ENCODE data around the gene DUSP28. TPM values are rescaled to one million over a fixed set of nuclear protein-coding genes. Genes with fewer than 3 reads are reported as not detected.
"Not testable (repeated sequence)": the region's sequence is repeated elsewhere in the genome, so short reads cannot be mapped to it uniquely, and the experiment has no call there.

DUSP28 gene
- polyA plus RNA-seq, 4 donors: 5.2 to 8.6 (median 6.9) TPM

DNA sequence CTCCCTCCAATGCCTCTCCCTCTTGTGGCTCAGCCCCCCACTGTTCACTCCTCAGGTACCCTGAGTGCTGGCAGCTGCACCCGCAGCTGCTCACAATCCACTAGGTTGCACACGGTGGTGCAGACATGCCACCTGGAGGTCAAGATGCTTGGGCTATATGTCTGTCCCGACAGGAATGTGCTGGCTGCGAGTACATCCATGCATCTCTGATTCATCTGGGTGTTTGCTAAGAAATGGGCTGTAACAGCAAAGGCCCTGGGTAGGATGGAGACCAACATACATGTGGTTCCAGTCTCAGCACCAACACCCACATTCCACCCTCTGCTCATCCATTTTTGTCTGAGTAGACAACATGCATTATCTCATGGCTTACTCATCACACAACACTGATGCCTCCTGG lies 33.6 kb upstream of the DUSP28 start:
- DNase-seq (ENCODE audit: low read depth in 4 of 4, low spot score in 3 of 4): no peak

DNA sequence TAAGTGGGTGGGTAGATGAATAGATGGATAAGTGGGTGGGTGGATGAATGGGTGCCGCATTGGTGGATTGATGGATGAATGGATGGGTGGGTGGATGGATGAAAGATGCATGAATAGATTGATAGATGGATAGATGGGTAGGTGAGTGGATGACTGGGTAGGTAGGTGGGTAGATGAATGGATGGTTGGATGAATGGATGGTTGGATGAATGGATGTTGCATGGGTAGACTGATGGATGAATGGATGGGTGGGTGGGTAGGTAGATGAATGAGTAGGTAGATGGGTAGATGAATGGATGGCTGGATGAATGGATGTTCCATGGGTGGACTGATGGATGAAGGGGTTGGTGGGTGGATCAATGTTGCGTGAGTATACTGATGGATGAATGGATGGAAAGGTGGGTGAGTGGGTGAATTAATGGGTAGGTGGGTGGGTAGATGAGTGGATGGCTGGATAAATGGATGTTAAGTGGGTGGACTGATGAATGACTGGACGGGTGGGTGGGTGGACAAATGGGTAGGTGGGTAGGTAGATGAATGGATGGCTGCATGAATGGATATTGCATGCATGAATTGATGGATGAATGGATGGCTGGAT lies 32.9 kb upstream of the DUSP28 start:
- no peak for DNase-seq (ENCODE audit: low read depth in 4 of 4, low spot score in 3 of 4)

DNA sequence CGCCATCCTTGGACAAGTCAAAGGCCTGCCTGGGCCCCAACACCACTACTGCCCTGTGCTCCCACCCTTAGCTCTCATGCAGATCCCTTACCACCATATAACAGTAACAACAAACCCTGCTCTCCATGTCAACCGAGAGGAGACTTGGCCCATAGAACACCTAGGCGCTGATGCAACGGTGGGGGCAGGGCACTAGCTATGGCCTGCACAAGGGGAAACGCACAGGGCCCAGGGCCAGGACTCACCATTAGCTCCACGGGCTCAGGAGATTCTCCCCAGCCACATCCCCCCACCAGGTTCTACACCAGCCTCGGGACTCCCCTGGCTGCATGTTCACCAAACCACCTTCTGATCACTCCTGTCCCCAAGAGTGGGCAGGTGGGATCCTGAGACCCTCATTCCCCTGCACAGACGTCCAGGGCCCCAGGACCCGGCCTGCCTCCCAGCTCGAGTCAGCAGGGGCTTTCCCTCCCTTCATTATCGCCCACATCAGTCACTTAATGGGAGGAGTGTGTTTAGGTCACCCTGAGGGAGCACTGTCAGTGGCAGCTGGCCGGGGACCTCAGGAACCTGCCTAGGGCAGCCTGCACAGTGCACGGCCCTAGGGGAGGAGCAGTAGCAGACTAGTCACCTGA lies 31.6 kb upstream of the DUSP28 start:
- DNase-seq (ENCODE audit: low read depth in 4 of 4, low spot score in 3 of 4): no peak

DNA sequence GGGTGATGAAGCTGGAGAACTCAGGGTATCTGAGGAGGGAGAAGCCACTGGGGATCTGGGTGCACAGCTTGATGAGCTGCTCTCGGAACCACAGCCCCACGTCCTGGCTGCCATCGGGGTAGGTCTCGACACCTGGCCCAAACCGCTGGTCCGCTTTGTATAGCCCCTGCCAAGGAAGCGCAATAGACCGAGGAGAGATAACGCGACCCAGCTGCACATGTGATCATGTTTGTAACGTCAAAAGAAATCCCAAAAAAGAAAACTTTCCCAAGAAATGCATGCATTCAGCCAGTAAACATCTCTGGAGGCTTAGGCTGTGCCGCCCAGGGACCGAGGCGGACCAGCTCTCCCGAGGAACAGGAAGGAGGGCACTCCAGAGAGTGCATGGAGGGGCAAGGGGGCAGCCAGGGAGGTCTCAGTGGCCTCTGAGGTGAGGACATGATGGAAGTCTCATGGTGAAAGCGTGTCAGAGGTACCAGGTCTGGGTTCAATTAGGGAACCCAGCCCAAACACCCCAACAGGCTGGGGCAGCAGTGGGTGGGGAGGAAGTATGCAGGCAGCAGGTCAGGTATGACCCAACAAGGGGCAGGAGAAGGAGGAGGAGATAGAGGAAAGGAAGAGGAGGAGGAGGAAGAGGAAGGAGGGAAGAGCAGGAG lies 30.7 kb upstream of the DUSP28 start:
- no peak for DNase-seq (ENCODE audit: low read depth in 4 of 4, low spot score in 3 of 4)

DNA sequence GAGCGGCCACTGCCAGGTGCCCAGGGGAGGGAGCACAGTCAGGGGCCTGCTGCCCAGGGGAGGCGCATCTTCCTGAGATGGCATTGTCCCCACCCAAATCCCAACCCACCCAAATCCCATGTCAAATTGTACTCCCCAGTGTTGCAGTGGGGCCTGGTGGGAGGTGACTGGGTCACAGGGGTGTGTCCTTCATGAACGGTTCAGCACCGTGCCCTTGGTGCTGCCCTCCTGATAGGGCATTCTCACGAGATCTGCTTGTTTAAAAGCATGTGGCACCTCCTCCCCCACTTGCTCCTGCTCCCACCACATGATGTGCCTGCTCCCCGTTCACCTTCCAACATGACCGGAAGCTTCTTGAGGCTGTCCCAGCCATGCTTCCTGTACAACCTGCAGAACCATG lies 30.0 kb upstream of the DUSP28 start:
- DNase-seq (ENCODE audit: low read depth in 4 of 4, low spot score in 3 of 4): no peak

DNA sequence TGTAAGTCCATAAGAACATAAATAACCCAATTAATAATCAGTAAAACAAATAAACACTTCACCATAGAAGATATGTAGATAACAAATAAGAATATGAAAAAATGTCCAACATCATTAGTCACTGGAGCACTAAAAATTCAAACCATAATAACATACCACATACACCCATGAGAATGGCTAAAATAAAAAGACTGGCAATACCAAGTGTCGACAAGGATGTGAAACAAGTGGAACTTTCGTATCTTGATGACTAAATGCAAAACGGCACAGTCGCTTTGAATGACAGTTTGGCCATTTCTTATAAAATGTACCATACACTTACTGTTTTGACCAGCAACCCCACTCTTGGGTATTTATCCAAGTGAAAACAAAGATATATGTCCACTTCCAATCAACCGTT lies 29.1 kb upstream of the DUSP28 start:
- no peak for DNase-seq (ENCODE audit: low read depth in 4 of 4, low spot score in 3 of 4)

DNA sequence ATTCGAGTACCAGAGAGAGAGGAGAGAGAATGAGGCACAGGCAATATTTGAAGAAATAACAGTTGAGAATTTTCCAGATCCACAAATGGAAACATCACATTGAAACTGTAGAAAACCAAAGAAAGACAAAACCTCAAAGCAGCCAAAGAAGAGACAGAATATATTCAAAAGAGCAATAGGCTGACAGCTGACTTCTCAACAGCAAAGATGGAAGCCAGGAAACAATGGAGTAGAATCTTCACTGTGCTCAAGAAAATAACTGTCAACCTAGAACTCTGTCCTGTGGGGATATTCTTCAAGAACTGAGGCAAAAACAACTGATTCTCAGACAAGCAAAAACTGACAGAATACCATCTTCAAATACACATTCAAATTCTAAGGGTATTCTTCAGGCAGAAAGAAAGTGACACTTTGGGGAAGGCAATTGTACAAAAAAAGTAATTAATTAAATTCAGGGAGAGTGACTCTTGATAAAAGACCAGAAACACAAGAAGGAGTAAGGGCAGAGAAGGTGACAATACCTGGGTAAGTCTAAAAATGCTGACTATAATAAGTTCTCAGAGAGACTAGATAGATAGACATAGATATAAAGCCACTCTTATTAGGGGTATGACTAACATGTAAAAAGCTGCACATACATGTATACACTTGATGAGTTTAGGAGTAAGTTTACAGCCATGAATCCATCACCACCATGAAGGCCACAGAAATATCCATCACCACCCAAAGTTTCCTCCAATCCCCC lies 28.0 kb upstream of the DUSP28 start:
- no peak for DNase-seq (ENCODE audit: low read depth in 4 of 4, low spot score in 3 of 4)

DNA sequence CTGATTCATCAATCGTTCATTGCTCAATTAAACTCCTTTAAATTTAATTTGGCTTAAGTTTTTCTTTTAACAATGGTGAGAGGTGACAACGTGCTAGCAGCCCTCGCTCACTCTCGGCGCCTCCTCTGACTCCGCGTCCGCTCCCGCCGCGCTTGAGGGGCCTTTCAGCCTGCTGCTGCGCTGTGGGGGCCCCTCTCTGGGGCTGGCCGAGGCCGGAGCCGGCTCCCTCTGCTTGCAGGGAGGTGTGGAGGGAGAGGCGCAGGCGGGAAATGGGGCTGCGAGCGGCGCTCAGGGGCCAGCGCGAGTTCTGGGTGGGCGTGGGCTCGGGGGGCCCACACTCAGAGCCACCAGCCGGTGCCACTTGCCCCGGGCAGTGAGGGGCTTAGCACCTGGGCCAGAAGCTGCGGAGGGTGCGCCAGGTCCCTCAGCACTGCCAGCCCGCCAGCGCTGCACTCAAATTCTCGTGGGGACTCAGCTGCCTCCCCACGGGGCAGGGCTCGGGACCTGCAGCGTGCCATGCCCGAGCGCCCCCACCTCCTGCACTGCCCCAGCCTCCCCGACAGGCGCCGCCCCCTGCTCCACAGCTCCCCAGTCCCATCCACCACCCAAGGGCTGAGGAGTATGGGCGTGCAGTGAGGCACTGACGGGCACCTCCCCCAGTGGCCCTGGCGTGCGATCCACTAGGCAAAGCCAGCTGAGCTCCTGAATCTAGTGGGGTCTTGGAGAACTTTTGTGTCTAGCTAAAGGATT lies 22.0 kb upstream of the DUSP28 start:
- DNase-seq (ENCODE audit: low read depth in 4 of 4, low spot score in 3 of 4): no peak

DNA sequence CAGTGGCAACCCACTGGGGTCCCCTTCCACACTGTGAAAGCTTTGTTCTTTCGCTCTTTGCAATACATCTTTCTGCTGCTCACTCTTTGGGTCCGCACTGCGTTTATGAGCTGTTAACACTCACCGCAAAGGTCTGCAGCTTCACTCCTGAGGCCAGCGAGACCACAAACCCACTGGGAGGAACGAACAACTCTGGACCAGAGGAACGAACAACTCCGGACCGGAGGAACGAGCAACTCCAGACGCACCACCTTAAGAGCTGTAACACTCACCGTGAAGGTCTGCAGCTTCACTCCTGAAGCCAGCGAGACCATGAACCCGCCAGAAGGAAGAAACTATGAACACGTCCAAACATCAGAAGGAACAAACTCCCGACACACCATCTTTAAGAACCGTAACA lies 21.1 kb upstream of the DUSP28 start:
- DNase-seq (ENCODE audit: low read depth in 4 of 4, low spot score in 3 of 4): not testable (repeated sequence)

DNA sequence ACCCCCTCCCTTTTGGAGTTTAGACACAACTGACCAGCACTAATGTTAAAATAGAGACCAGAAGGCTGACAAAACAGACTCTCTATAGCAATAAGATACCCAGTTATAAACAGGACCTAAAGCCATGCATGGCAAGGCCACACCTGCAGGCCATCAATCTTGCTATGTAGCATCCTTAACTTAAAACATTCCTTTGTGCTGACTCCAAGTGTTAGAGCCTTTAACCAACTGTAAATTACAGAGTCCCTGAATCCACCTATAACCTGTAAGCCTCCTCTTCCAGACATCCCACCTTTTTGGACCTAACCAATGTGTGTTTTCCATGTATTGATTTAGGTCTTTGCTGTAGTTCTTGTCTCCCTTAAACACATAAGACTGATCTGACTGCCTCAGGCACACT lies 20.3 kb upstream of the DUSP28 start:
- no peak for DNase-seq (ENCODE audit: low read depth in 4 of 4, low spot score in 3 of 4)

DNA sequence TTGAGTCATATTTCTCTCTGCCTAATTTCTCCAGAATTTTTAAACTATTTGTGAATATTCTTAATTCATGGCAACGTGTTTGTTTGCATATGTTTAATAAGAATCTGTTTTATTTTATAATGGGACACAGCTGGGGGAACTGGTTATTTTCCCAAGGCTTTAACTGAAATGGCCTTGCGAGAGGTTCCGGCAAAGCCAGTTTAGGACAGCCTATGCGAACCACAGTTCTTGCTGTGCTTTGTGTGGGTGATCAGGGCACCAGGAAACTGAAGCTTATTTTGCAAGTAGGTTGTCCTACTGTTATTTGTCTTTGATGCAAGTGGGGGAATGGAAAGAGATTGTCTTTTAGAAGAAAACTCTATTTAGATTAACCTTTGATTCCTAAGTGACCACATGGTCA lies 8.9 kb upstream of the DUSP28 start:
- DNase-seq (ENCODE audit: low read depth in 4 of 4, low spot score in 3 of 4): no peak

DNA sequence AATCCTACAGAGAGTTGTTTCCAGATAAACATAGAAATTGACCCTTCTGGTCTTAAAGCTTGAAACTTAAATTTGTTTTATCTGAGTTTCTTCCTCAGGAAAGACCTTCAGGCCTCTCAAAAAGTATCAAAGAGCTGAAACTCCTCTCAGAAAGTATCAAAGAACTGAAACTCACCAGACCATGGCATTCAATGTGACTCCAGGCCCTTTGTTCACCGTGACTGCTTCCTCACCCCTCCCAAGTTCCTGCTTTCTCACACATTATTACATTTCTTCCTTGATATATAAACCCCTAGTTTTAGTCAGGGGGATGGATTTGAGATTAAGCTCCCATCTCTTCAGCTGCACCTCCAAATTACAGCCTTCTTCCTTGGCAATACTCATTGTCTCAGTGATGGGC lies 8.3 kb upstream of the DUSP28 start:
- DNase-seq (ENCODE audit: low read depth in 4 of 4, low spot score in 3 of 4): no peak

DNA sequence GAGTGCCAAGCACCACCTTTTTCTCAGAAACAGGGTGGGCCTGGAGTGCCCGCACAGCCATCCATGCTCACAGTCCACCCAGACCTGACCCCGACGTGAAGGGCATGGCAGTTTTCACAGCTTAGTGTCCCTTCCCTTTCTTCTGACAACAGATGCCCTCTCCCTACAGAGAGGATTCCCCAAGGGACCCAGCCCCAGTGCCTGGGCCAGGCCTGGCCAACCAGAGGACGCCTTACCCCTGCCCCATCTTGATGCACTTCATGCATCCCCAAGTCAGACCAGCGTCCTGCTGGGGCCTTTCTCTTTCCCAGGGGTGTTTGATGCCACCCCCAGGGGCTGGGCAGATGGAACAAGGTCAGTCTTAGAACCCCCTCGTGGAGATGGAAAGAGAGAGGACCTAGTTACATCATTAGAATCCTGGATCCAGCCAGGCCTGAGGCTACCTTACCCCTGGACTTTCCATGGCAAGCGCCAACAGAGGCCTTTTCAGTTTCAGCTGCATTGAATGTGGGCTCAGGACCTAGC lies 6.1 kb upstream of the DUSP28 start:
- DNase-seq (ENCODE audit: low read depth in 4 of 4, low spot score in 3 of 4): no peak

DNA sequence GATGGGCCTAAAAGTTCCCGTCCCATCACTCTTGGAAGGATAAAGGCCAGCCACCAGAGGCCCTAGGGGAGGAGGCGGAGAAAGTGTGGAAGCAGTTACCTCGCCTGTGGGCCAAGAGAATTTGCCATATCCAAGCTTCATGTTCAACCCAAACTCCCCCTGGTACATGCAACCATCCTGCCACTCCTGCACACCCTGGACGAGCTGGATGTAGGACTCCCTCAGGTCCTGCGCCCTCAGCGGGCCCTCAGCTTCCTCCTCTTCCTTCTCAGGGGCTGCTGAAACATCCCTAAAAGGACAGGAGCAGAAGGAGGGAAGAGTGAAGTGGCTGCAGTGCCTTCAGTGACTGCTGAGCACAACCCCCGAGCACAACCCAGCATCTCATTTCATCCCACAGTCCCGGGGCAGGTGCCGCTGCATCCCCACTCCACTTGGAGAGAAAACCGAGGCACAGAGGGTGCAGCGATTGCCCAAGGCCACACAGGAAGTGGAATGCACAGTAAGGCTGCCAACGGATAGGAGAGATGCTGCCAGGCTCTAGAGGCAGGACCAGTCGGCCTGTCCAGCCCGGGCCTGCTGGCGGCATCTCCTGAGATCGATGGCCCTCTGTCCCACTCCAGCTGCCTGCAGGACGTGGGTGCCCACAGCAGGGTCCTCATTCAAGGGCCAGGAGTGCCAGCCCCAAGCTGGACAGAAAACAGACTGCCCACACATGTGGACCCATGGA lies 5.2 kb upstream of the DUSP28 start:
- DNase-seq (ENCODE audit: low read depth in 4 of 4, low spot score in 3 of 4): no peak

DNA sequence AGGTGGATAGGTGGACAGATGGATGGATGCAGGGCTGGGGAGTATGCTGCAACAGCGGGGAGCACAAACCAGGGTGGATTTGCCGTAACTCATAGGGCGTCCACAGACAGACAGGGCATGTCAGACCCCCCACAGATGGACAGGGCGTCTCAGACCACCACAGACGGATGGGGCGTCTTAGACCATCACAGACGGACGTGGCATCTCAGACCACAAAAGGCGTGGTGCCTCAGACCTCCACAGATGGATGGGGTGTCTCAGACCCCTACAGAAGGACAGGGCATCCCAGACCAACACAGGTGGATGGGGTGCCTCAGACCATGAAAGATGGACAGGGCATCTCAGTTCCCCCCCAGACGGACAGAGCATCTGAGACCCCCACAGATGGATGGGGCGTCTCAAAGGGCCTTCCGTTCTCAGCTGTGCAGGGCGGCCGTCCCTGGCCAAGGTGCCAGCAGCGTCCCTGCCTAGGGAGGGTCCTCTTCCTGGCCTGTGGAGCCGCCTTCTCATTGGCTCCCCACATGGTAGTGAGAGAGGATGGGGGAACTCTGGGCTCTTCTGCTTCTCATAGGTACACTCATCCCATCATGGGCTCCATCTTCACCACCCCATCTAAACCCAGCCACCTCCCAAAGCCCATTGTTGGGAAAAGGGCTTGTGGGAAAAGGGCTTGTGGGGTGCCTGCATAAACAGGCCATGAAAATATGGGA lies 4.5 kb upstream of the DUSP28 start:
- no peak for DNase-seq (ENCODE audit: low read depth in 4 of 4, low spot score in 3 of 4)

DNA sequence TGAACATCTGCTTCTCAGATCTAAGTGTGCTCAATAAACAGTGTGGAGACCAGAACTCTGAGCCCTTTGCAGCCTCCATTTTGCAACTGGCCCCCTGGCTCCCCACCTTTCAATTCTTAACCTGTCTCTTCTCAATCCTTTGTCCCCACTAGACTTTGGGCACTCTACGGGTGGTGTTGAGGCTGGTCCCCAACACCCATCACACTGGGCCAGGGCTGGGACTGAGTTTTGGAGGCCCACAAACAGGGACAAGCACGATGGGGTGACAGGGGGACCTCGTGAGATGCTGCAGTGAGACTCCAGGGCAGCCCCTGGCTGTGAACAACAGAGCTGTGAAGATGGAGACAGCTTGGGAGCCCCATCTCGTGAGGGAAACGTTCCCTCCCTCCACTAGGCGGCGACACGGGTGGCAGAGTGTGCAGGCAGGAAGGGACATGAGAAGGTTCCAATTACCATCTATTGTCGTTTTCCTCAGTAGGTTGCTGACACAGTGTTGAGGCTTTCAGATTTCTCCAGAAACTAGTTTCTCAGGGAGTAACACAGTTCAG lies 3.5 kb upstream of the DUSP28 start:
- DNase-seq (ENCODE audit: low read depth in 4 of 4, low spot score in 3 of 4): no peak

DNA sequence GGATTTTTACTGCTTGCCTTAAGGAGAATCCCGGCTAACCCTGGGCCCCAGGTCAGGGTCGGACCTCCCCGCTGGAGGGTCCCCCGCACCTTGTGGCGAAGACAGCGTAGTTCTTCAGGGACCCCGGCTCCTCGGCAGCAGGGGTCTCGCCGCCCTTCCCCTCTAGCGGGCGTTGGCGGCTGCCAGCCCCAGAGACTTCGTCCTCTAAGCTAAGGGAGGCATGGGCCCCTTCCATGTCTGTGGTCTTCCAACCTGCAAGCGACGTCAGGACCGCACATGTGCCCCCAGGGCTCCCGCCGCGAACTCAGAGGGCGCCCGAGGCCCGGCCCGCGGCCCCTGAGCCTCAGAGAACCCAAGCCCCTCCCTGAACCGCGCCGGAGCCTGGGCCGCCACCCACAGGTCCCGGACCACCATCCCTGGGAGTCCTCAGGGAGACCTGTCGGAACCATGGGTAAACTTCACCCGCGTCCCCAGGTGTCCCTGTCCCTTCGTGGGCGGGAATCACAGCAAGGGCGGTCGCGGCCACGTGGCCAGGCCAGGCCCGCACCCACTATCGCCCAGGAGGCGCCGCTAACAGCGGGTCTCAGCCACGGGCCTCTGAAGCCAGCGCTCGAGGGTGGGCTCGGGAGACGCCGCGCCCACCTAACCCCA lies 2.9 kb upstream of the DUSP28 start:
- no peak for DNase-seq (ENCODE audit: low read depth in 4 of 4, low spot score in 3 of 4)

DNA sequence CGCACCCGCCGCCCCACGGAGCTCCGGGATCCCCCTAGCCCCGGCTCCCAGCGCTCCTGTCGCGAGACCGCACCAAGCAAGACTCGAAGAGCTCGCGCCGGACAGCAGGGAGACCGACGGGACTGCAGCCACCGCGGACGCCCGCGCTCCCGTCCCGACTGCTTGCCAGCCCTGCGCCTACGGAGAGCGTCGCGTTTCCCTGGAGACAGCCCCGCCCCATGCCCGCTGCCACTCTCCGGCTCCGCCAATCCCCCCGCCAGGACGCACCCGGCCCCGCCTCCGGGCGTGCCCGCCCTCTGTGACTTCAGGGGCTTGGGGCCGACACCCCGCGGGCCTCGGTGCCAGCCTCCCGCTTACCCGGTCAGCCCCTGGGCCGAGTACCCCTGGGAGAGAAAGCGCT lies 2.3 kb upstream of the DUSP28 start, which contains the start of gene ANKMY1:
TSS of gene ANKMY1 (minus strand) at position 181 of the 400 bp plus-strand sequence. CDS start 653 bp downstream, outside the sequence.
- DNase-seq (ENCODE audit: low read depth in 4 of 4, low spot score in 3 of 4): no peak

All from left renal pelvis (tissue), 4 donors.